HG03175 (cell line): ENCODE results near the gene DPH1.

Experiments
- ATAC-seq: cut with Tn5 transposase; IDR thresholded peaks from one replicate; pipeline ENCODE4 v1.9.1; 2021; ENCODE audit warnings: mild to moderate bottlenecking, moderate library complexity; ENCODE audit not compliant: unreplicated experiment

The DPH1 gene

DNA sequence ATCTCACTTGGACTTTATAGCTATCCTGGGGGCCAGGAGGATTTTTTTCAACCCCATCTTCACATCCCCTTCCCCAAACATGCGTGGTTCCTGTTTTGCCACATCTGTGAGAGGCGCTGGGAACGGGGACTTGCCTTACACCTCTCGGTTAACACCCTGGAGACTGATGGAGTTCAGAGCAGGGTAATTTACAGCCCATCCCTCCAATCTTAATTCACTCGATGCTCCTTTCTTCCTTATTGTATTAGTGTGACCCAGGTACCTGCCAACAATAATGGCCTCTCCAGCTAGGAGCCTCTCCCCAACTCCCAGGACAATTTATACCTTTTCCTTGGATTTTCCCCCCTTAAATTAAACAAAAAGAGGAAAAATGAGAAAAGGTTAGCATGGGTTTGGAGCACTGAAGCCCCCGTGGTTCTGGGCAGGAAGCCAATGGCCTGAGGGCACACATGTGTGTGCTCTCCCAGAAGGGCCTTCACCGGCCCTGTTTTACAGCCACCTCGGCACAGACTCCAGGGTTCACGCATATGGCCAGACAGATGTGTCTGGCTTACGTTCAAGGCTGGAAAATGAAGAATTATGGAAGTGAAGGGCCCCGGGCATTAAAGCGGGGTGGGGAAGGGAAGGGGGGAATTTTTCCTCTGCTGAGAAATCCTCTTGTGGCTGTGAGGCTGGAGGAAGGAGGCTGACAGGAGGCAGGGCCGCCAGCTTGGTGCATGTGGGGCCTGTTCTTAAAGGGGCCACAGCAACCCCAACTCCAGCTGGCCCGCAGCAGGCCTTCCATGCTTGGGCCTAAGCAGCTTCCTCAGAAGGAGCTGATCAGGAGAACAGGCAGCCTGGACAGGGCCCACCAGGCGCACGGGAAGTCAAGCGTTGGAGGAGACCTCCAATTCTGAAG lies 46.4 kb downstream of the DPH1 start:
- no peak for ATAC-seq

DNA sequence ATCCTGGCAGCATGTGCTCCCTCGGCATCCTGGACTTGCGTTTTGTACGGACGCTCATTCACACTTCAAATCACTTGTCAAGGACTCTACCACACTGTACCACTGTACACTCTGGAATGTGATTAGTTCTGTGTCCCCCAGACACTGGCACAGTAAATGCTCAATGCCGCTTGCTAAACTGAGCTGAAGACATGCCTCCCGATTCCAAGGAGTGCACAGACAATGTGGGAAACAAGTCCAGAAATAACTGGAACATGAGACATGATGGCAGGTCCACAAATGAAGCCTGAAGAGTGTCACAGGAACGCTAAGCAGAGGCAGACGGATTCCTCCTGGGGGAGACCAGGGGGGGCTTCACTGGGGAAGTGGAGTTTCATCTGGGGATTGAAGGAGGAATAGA lies 47.1 kb downstream of the DPH1 start:
- no peak for ATAC-seq

DNA sequence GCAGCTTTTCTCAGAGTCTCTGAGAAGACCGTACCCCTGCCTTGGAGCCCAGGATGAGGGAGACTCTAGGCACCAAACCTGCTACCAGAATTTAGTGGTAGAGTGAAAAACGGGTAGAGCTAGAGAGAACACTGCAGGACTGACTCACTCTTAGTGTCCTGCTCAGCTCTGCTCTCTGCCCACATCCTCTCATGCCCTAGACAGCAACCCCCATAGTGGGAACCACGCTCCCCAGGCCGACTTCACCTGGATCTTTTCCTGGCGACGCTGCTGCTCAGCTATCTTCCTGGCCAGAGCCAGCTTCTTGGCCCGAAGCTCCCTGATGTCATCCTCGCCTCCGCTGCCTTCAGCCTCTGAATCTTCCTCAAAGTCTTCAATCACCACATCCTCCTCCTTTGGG lies 51.6 kb downstream of the DPH1 start:
- ATAC-seq, result no peak

DNA sequence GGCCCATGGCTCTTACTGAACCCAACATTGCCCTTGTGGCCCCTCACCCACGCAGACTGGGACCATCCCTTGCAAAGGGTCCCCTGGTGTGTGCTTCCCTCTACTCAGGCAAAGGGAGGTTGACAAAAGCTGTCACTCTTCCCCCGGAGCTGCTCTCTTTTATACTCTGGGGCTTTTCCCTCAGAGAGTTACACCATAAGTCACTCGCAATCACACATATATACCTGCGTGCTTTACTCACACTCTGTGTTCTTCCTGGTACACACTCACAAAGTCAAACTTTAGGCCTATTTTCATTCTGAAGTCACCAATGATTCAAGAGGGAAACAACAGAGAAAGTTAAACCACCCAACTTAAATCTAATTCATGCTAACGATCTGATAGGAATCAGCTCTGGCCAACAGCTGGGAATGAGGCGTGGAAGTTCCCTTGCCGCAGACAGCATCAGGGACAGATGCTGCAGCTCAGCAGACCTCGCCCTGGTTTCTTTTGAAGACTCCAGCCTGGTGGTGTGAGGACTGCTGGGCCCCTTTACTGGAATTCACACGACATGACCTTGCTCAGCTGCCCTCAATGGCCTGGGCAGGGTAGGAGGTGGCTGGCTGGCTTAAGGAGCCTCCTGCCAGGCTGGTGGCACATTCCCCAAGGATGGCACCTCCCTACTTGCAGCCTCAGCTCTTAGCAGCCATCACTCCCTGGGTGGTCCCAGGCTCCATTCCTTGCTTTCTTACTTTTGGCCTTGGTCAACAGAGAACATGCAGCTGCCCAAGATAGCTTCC lies 52.2 kb downstream of the DPH1 start:
- ATAC-seq, result no peak

DNA sequence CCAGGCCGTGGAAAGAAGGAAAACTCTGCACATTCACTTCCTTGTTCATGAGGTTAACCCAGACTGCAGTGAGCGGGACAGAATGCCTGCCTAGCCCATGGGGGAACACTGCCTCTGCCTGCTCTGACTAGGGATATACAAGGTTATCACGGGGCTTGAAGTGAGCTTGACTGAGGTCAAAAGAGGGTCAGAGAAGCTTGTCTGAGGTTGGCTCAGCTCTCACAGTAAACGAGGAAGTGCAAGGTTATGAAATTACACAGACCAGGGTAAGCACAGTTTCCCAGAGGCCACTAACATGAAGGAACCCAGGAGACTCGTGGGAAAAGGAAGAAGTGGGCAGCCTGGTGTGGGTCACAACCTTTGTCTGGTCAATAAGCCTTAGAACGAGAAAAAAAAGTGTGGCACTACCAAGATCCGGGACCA lies 53.7 kb downstream of the DPH1 start:
- ATAC-seq, result peak; percentile 56

DNA sequence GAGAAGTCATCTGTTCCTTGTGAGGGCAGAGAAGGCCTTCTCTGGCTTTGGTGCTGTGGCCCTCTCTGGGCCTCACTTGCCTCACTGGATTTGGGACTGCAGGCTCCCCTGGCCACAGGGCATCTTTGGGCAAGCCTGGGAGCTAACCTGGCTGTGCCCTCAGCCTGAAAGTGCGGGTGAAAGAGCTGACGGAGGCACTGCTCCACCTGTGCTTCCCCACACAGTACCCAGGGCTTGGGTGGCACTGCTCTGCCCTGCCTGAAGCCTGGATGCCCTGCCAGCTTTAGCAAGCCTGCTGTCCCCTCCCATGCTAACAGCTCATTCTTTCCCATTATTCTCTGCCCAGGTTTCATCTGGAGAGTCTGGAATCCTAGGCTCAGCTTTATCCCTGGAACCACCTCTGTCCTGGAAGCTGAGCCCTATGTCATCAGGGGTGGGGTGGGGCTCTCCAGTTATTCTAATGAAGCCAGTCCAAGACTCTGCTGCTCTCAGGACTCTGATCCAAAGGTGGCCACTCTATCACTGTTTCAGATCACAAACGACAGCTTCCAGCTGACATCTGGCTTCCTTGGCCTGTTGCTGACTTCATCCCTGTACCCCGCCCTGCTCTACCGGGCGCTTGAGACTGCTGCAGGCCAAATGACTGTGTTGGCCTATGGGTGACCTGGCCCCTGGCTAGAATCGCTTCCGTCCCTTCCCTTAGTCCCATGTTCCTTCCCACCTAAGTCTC lies 54.2 kb downstream of the DPH1 start:
- ATAC-seq, result no peak

DNA sequence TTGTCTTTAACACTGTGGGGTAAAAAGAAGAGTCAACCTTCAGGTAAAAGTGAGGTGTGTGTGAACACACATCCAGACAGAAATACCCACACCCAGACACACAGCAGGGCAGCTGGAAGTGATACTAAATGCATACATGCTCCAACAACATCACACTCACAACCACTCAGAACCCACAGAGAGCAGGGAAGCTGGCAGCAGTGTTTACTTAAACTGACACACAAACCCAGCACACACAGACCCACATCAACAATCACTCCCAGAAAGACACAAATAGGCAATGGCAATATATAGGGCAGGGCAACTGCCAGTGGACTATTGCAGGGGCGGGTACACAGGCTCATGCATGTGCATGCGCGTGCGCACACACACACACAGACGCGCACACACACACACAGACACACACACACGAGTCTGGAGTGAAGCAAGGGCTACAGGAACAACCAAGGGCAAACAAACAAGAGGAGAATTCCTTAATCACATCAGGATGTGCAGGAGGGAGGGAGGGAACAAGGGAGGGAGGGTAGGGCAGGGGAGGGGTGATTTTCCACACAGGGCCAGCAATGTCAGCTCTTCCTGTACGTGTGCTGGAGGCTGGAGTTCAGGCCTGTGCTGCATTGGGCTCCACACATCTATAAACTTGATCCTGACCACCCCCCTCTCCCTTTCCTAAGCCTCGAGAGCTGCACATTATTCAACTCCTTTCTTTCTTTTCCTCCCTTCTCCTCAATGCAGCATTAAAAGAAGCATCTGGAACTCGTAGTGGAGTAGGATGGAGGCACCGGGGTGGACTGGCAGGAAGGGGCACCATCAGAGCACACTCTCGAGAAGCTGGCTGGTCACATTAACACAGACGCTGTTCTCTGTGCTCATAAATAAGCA lies 55.1 kb downstream of the DPH1 start:
- no peak for ATAC-seq

DNA sequence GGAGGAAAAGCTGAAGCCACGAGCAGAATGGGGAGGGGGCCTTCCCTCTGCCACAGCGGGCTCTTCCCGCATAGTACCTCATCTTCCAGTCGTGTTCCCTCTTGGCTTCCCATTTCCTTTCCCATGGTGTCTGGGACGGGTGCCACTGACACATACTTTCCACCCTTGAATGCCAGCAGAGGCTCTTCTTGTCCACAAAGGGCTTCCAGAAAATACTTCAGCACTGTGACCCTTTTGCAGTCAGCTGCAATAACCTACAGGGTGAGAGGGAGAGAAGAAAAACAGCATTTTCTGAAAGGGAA lies 55.6 kb downstream of the DPH1 start:
- no peak for ATAC-seq

DNA sequence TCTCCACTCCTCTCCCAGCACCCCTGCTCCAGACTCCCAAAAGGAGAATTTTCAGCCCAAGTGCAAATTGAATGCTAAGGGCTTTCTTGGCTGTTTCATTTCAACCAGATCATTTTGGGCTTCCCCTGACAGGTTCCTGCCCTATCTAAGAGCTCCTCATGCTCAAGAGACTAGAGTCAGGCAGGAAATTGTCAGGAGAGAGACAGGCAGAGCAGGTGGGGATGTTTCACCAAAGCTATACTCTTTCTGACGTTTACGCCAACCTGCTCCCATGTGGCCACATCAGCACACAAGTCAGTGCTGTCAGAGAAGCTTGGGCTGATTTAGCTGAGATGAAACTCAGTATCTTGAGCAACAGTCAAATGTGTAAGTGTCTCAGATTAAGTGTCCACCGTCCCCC lies 56.4 kb downstream of the DPH1 start:
- ATAC-seq, result no peak

DNA sequence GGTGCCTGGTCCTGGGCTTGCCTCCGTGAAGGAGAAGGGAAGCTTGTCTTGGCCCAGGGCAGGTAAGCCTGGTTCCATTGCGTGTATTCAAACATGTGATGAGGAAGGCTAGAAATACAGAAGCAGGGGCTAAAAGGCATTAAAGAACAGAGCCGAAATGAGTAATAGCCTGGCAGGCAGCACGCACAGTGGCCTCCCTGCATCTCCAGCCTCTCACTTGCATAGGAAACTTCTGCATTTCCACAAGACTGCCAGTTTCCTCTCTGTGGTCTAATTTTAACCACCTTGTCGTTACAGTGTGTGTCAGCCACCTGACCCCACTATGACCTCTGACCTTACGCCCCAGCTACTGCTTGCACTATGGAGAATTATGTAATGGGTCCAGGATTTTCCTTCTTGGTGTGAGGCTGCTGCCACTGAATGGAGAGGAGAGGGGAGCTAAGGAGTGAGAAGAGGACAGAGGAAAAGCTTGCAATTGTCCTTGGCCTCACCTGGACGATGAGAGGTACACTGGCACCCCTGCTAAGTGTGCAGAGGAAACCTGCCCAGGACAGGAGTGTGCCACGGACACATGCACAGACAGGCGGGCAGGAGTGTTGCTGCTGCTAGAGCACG lies 57.8 kb downstream of the DPH1 start:
- peak; percentile 46 for ATAC-seq

DNA sequence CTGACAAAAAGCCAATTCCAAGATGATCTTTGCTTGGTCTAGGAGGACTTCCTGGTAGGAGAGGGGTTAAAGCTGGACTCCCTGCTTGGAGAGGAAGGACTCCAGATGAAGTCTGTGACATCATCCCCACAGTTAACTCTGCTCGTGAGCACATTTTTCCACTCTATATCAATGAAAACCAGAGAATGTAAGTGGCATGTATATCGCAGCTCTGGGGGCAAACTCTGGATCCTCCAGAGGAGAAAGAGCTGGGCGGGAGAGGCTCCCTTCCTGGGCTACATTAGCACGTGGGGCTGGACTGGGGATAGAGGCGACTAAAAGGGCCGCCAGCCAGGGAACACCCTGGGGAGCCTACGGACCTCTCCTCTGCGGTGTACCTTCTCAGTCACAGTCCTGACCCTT lies 59.1 kb downstream of the DPH1 start:
- peak; percentile 18 for ATAC-seq

DNA sequence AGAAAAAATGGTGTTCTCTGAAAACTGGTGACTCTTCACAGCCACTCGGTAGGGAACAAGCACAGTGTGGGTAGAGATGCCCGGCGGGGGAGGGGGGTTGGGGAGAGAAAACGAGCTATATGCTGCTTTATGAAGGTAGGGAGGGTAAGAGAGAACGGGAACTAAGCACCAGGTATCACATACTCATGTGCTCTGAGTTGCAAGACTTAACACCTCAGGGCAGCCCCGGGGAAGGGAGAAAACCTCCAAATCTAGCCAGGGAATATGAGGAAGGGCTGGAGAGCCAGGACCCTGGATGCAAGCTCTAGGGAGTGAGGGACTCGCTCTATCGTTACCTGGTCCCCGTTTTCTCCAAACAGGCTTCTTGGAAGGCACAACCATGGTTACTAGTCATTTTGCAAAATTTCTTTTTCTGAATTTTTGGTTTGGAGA lies 60.3 kb downstream of the DPH1 start:
- ATAC-seq, result no peak

DNA sequence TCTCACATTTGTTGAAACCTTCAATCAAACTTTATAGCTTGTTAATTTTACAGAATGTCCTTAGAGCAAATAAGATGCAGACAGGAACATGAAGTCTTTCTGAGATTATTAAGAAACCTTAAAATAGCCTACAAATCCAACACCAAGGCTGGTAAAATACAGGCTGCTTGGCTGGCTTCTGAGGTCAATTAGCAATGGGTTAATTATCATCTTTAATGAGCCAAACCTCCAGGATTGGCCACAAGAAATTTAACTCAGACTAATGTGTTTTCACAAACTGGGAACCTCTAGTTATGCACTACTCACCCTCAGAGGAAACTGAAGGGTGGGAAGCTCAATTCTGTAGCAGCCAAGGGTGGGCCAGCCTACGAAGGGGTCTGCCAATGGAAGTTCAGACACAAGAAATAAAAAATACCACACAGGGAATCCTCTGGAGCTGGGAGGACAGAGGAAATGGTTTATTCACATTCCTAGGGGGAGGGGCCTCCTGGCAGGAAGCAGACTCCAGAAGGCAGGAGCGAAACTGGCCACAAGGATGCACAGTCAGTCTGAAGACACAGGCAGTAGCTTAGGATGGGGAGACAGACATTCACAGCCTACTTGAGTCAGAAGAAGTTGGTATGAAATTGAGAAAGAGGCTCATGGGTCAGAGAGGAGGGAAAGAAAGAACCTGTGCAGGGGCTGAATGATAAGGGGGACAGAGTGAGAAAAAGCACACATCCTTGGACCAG lies 61.0 kb downstream of the DPH1 start:
- no peak for ATAC-seq

DNA sequence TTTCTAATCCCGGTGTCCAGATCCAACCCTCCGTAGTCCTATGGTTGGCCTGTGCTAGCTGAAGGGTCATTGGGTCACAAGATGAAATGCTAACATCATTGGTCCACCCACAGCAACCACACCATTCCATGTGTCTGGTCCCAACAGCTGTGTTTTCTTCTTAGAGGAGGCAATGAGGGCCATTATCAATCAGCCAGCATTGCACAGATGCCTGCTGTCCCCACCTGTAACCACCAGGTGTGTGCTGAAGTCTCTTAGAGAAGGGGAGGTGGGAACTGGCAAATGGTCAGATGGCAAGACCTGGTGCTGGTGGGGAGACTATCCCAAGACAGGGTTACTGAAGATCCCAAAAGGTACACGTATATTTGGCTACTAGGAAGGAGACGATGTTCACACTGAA lies 62.3 kb downstream of the DPH1 start:
- ATAC-seq, result no peak

DNA sequence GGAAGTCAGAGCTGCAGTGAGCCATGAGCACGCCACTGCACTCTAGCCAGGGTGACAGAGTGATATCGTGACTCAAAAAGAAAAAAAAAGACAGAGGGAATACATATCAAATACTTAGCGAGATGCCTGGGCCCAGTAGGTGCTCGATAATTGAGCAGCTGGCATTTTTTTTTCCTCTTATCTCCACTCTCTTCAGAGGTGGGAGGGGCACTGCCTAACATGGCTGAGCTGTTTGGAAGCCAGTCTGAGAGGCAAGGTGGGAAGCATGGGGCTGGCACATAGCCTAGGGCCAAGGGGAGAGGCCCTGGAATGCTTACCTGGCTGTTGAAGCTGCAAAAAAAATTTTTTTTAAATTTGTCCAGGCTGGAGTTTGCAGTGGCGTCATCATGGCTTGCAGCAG lies 63.4 kb downstream of the DPH1 start:
- ATAC-seq, result no peak
